Measurements from ENCODE around the gene VEPH1. TPM values are rescaled to one million over a fixed set of nuclear protein-coding genes. Genes with fewer than 3 reads are reported as not detected.

Gene VEPH1
- total RNA-seq, 1 donor from 2014 or later, result 2.7 TPM

DNA sequence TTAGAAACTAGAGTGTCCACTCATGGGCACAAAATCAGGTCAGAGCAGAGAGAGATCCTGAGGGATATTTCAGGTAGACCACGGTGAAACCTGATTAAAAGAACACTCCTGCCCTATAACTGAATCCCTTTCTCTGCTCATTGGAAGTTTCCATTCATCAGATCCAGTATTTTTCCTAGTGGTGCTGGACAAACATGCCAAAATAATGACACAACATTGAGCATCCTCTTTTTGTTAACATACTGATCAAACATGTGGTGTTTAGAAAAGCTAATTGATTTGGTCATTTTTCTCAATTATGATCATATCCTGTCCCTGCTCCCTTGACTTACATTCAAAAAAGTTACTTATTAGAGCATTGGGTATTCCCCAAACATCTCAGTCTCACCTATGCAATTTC, 39.4 kb downstream of the VEPH1 start:
- no peak for TF ChIP-seq CTCF (IDR thresholded peaks at IDR 0.05)
- no peak for TF ChIP-seq POLR2A (IDR thresholded peaks at IDR 0.05)
- TF ChIP-seq POLR2AphosphoS5 (IDR thresholded peaks at IDR 0.05; ENCODE audit: insufficient read depth in 1 of 2, low read depth in 1 of 2), result no peak
- intact Hi-C loops (cut with DNase I), result no loop called here
- H3K4me3 ChIP-seq, result no peak overlapping the region
- H3K36me3 ChIP-seq, result no peaks in the 10 kb centered on the region
- H3K9me3 ChIP-seq, result no peaks in the 10 kb centered on the region
- H3K4me1 ChIP-seq, result no peaks in the 10 kb centered on the region
- H3K27ac ChIP-seq, result no peak overlapping the region
- no peaks in the 10 kb centered on the region for H3K27me3 ChIP-seq
- no peak for DNase-seq (ENCODE audit: extremely low spot score in 2 of 2)

DNA sequence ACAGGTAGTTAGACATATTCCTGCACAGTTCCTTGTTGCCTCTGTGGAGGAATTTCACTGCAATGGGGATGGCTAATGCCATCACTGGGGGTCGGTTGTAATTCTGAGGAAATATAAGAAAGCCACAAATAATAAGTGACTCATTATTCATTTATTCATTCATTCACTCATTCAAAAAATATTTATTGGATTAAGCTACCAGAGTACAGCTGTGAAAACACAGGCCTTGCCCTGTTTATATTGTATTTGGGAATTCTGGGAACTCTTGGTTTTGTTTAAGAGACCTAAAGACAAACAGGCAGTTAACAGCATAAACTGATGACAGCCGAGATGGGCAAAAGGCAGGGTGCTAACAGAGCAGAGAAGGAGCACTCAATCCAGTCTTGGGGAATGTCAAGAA, 43.0 kb downstream of the VEPH1 start:
- H3K27me3 ChIP-seq, result no peaks in the 10 kb centered on the region
- DNase-seq (ENCODE audit: extremely low spot score in 2 of 2), result no peak
- no peaks in the 10 kb centered on the region for H3K36me3 ChIP-seq
- no peak overlapping the region for H3K4me3 ChIP-seq
- no peaks in the 10 kb centered on the region for H3K4me1 ChIP-seq
- TF ChIP-seq POLR2A (IDR thresholded peaks at IDR 0.05) (no peak), CTCF (IDR thresholded peaks at IDR 0.05) (no peak), POLR2AphosphoS5 (IDR thresholded peaks at IDR 0.05; ENCODE audit: insufficient read depth in 1 of 2, low read depth in 1 of 2) (no peak)
- no peak overlapping the region for H3K27ac ChIP-seq
- H3K9me3 ChIP-seq, result no peaks in the 10 kb centered on the region
- intact Hi-C loops (cut with DNase I), result no loop called here

GRCh38 chr3:157459706-157460105, 43.5 kb downstream of the VEPH1 start:
- Histone ChIP-seq H3K36me3 (no peaks in the 10 kb centered on the region), H3K27ac (no peak overlapping the region), H3K4me3 (no peak overlapping the region), H3K27me3 (no peaks in the 10 kb centered on the region), H3K4me1 (no peaks in the 10 kb centered on the region), H3K9me3 (no peaks in the 10 kb centered on the region)
- intact Hi-C loops (cut with DNase I), result no loop called here
- DNase-seq (ENCODE audit: extremely low spot score in 2 of 2), result no peak
- TF ChIP-seq POLR2A (IDR thresholded peaks at IDR 0.05) (no peak), POLR2AphosphoS5 (IDR thresholded peaks at IDR 0.05; ENCODE audit: insufficient read depth in 1 of 2, low read depth in 1 of 2) (no peak), CTCF (IDR thresholded peaks at IDR 0.05) (no peak)

DNA sequence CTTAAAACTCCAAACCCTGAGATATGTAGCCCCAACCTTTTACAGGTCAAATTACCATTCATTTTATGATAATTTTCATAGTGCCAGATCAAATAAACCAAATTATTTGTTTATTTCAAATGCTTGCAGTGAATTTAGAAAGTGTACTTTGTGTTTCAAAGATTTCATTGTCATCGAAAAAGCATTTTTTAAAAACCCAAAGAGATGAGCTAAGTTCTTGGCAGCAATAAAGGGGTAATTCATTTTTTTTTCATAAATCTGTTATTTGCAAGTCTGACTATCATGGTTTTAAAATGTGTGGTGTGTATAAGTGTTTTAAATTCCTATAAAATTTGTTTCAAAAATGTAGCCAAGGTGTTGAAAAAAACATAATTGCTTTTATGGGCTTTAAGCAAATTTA, 49.4 kb downstream of the VEPH1 start:
- no peaks in the 10 kb centered on the region for H3K27me3 ChIP-seq
- TF ChIP-seq POLR2A (IDR thresholded peaks at IDR 0.05) (no peak), CTCF (IDR thresholded peaks at IDR 0.05) (no peak)
- no peak for DNase-seq (ENCODE audit: extremely low spot score in 2 of 2)
- intact Hi-C loops (cut with DNase I), result no loop called here
- H3K36me3 ChIP-seq, result no peaks in the 10 kb centered on the region
- no peaks in the 10 kb centered on the region for H3K4me1 ChIP-seq
- H3K4me3 ChIP-seq, result no peak overlapping the region
- no peaks in the 10 kb centered on the region for H3K9me3 ChIP-seq
- H3K27ac ChIP-seq, result no peak overlapping the region

DNA sequence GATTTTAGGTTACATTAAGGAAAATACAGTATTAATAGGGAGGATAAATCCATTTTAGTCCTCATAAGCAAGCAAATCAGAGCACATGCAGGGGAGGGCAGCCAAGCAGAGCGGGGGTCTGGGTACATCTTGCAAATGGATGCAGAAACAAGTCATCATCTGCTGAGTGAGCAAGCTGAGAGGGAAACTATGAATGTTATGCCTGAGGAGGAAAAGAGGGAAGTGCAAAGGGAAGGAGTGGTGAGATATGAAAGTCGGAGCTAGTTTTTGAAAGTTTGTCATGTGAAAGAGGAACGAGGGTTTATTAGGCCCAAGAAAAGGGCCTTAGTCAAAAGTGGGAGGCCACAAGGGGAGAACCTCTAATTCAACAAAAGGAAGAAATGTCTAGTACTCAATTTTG, 51.1 kb downstream of the VEPH1 start:
- intact Hi-C loops (cut with DNase I), result no loop called here
- H3K4me3 ChIP-seq, result no peak overlapping the region
- no peak for DNase-seq (ENCODE audit: extremely low spot score in 2 of 2)

More for the DNA sequence above, 51.1 kb downstream of the VEPH1 start:
- no peaks in the 10 kb centered on the region for H3K27me3 ChIP-seq
- no peak overlapping the region for H3K27ac ChIP-seq
- no peak for TF ChIP-seq POLR2AphosphoS5 (IDR thresholded peaks at IDR 0.05; ENCODE audit: insufficient read depth in 1 of 2, low read depth in 1 of 2)
- no peak for TF ChIP-seq POLR2A (IDR thresholded peaks at IDR 0.05)
- TF ChIP-seq CTCF (IDR thresholded peaks at IDR 0.05), result no peak
- no peaks in the 10 kb centered on the region for H3K9me3 ChIP-seq
- no peaks in the 10 kb centered on the region for H3K4me1 ChIP-seq
- H3K36me3 ChIP-seq, result no peaks in the 10 kb centered on the region
